Upper lobe of left lung (tissue), 6 donors: Measurements from ENCODE around the gene GREB1L. TPM values are rescaled to one million over a fixed set of nuclear protein-coding genes. Genes with fewer than 3 reads are reported as not detected.

Experiments used
- ATAC-seq, 2 donors: fragments of 200-7000 bp; cut with Tn5 transposase; one replicate each; pipeline ENCODE4 v1.9.1; 2022; ENCODE audit warnings: mild to moderate bottlenecking in 2 of 2, moderate library complexity in 2 of 2; ENCODE audit not compliant: low FRiP score in 2 of 2
- DNase-seq, 2 donors: peaks; one replicate each; pipeline ENCODE4 v3.0.0-alpha.2; 2019 to 2020
- H3K27ac ChIP-seq, 4 donors: fragments of 200-600 bp; sonication (generic); one replicate each; pipeline ENCODE4 v1.5.1; 2016 to 2019
- H3K27me3 ChIP-seq, 4 donors: fragments of 200-600 bp; sonication (generic); one replicate each; pipeline ENCODE4 v1.5.1; 2017 to 2019
- H3K36me3 ChIP-seq, 4 donors: fragments of 200-600 bp; sonication (generic); one replicate each; pipeline ENCODE4 v1.5.1; 2016 to 2019
- H3K4me1 ChIP-seq, 4 donors: fragments of 200-600 bp; sonication (generic); one replicate each; pipeline ENCODE4 v1.5.1; 2018 to 2019
- H3K4me3 ChIP-seq, 4 donors: fragments of 200-600 bp; sonication (generic); one replicate each; pipeline ENCODE4 v1.5.1; 2017 to 2019; ENCODE audit warnings: mild to moderate bottlenecking in 2 of 4, moderate library complexity in 1 of 4
- H3K9me3 ChIP-seq, 4 donors: fragments of 200-600 bp; sonication (generic); one replicate each; pipeline ENCODE4 v1.5.1; 2018 to 2019
- CTCF ChIP-seq, 6 experiments: fragments of 450-650 bp in 4 of 6; fragments of 200-600 bp in 2 of 6; sonication (generic) in 2 of 6; IDR thresholded peaks; one replicate each; pipeline ENCODE4 v1.5.1; 2016 to 2019; ENCODE audit warnings: antibody characterized with exemption in 6 of 6
- EP300 ChIP-seq, 4 donors: sonication (generic); formaldehyde crosslinking; IDR thresholded peaks; one replicate each; pipeline ENCODE4 v1.5.1; 2017; ENCODE audit warnings: antibody characterized with exemption in 4 of 4, control low read depth in 2 of 4
- POLR2A ChIP-seq, 4 donors: fragments of 450-650 bp; IDR thresholded peaks; one replicate each; pipeline ENCODE4 v1.5.1; 2016 to 2017; ENCODE audit warnings: antibody characterized with exemption in 4 of 4, mild to moderate bottlenecking in 2 of 4
- POLR2AphosphoS5 ChIP-seq, 2 donors: sonication (generic); formaldehyde crosslinking; IDR thresholded peaks; one replicate each; pipeline ENCODE4 v1.5.1; 2017; ENCODE audit warnings: antibody characterized with exemption in 2 of 2
- WGBS, 2 donors: methylation state at CpG; one replicate each; pipeline ENCODE4 v1.1.5; 2017 to 2018; 5-methylcytosine and 5-hydroxymethylcytosine counted together
- total RNA-seq, 6 donors: library from RNA; depleted of rRNA in 4 of 6; stranded (reverse); fragments of >200 nt in 4 of 6; gene quantifications; one replicate each; pipeline versions ENCODE4 v1.1.0 to v1.2.1, GENCODE V29; 2016 to 2021
- donor health status: DM: no; HTN: no; CAD: no; lungs with moderate emphysema.
- donor health status: DM: no; HTN: yes; CAD: no; lungs with severe emphysema.

The GREB1L gene
- total RNA-seq, 6 donors from 2014 or later = under 0.01 to 2.0 (median 0.44) TPM

GRCh38 chr18:21383031-21383430 lies 141.0 kb downstream of the GREB1L start:
- WGBS, 2 donors = 90 to 94% methylated on average over 1 of the region's 1 CpG
- Histone ChIP-seq H3K36me3 (no peaks in the 10 kb centered on the region), H3K4me1 (no peaks in the 10 kb centered on the region), H3K4me3 (no peak overlapping the region), H3K9me3 (no peaks in the 10 kb centered on the region), H3K27me3 (no peaks in the 10 kb centered on the region), H3K27ac (no peak overlapping the region)
- no peak for ATAC-seq
- TF ChIP-seq EP300 (IDR thresholded peaks at IDR 0.05) (no peak), POLR2AphosphoS5 (IDR thresholded peaks at IDR 0.05) (no peak), POLR2A (IDR thresholded peaks at IDR 0.05) (no peak), CTCF (IDR thresholded peaks at IDR 0.05) (no peak)
- no peak for DNase-seq

GRCh38 chr18:21386523-21387240 lies 144.7 kb downstream of the GREB1L start:
- H3K4me1 ChIP-seq = no peaks in the 10 kb centered on the region
- DNase-seq = no peak
- H3K9me3 ChIP-seq = no peaks in the 10 kb centered on the region
- no peaks in the 10 kb centered on the region for H3K27me3 ChIP-seq
- H3K36me3 ChIP-seq = no peaks in the 10 kb centered on the region
- H3K4me3 ChIP-seq = no peak overlapping the region
- no peak for ATAC-seq
- TF ChIP-seq EP300 (IDR thresholded peaks at IDR 0.05) (no peak), POLR2A (IDR thresholded peaks at IDR 0.05) (no peak), CTCF (IDR thresholded peaks at IDR 0.05) (no peak), POLR2AphosphoS5 (IDR thresholded peaks at IDR 0.05) (no peak)
- 87 to 91% methylated on average over 11 of the region's 11 CpGs for WGBS, 2 donors
- H3K27ac ChIP-seq = no peak overlapping the region

- no peak for TF ChIP-seq POLR2AphosphoS5 (IDR thresholded peaks at IDR 0.05)
- no peak for TF ChIP-seq EP300 (IDR thresholded peaks at IDR 0.05)
- no peak for TF ChIP-seq POLR2A (IDR thresholded peaks at IDR 0.05)
- TF ChIP-seq CTCF (IDR thresholded peaks at IDR 0.05) = no peak
- no peak overlapping the region for H3K27ac ChIP-seq
- ATAC-seq (no peak), DNase-seq (no peak)
- no peaks in the 10 kb centered on the region for H3K36me3 ChIP-seq
- no peaks in the 10 kb centered on the region for H3K9me3 ChIP-seq
- no peaks in the 10 kb centered on the region for H3K27me3 ChIP-seq
- H3K4me3 ChIP-seq = no peak overlapping the region
- no peaks in the 10 kb centered on the region for H3K4me1 ChIP-seq
- 75 to 76% methylated on average over 2 of the region's 2 CpGs for WGBS, 2 donors
Measured at GRCh38 chr18:21387886-21388285, 145.9 kb downstream of the GREB1L start.

GRCh38 chr18:21389283-21389682 lies 147.3 kb downstream of the GREB1L start:
- no peak overlapping the region for H3K4me3 ChIP-seq
- H3K4me1 ChIP-seq = no peaks in the 10 kb centered on the region
- H3K27me3 ChIP-seq = no peaks in the 10 kb centered on the region
- DNase-seq (no peak), ATAC-seq (no peak)
- TF ChIP-seq POLR2A (IDR thresholded peaks at IDR 0.05) = no peak
- no peak for TF ChIP-seq POLR2AphosphoS5 (IDR thresholded peaks at IDR 0.05)
- no peak for TF ChIP-seq EP300 (IDR thresholded peaks at IDR 0.05)
- TF ChIP-seq CTCF (IDR thresholded peaks at IDR 0.05) = no peak
- 67 to 88% methylated on average over 2 of the region's 2 CpGs for WGBS, 2 donors
- H3K27ac ChIP-seq = no peak overlapping the region
- no peaks in the 10 kb centered on the region for H3K9me3 ChIP-seq
- no peaks in the 10 kb centered on the region for H3K36me3 ChIP-seq

GRCh38 chr18:21389903-21390302 lies 147.9 kb downstream of the GREB1L start:
- WGBS, 2 donors = 90 to 100% methylated on average over 1 of the region's 1 CpG
- Histone ChIP-seq H3K36me3 (no peaks in the 10 kb centered on the region), H3K4me3 (no peak overlapping the region), H3K9me3 (no peaks in the 10 kb centered on the region), H3K4me1 (no peaks in the 10 kb centered on the region), H3K27me3 (no peaks in the 10 kb centered on the region), H3K27ac (no peak overlapping the region)
- TF ChIP-seq EP300 (IDR thresholded peaks at IDR 0.05) = no peak
- no peak for TF ChIP-seq CTCF (IDR thresholded peaks at IDR 0.05)
- TF ChIP-seq POLR2AphosphoS5 (IDR thresholded peaks at IDR 0.05) = no peak
- TF ChIP-seq POLR2A (IDR thresholded peaks at IDR 0.05) = no peak
- no peak for DNase-seq
- ATAC-seq = no peak
